ENCODE measurements around the gene ATP7B. TPM values are rescaled to one million over a fixed set of nuclear protein-coding genes. Genes with fewer than 3 reads are reported as not detected.

The ATP7B gene
- total RNA-seq, 4 donors from 2014 or later: 17.6 to 32.9 (median 22.6) TPM

DNA sequence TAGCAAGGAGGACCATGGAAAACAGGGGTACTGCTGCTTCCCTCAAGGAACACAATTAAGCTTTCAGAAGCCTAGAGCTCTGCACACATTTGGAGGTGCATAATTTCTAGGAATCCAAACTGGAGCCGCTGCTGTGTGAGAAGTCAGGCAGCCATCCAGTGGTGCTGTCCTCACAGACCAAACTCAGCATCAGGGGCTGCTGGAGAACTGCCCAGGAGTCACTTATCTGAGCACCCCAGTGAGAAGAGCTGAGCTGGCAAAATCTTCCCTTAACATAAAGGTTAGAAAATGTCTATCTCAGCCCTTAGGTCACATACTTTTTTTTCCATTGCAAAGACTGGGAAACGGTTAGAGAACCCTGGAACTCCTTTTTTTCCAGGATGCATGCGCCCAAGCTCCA is 72.8 kb downstream of the ATP7B start:
- Histone ChIP-seq H3K27me3 (no peaks in the 10 kb centered on the region), H3K27ac (no peak overlapping the region), H3K4me3 (no peak overlapping the region), H3K4me1 (peaks cover 0 to 18% (median 8%) of the 10 kb centered on the region in 4 donors), H3K36me3 (peaks cover 0 to 10% (median 0%) of the 10 kb centered on the region in 4 donors), H3K9me3 (no peaks in the 10 kb centered on the region)
- no peak for DNase-seq
- 69 to 83% methylated on average over 2 to 3 of the region's 3 CpGs for WGBS, 2 donors (ENCODE audit: low coverage in 1 of 2)
- in situ Hi-C loops (cut with MboI; ENCODE audit: low pct_ligation_motif_present in 1 of 4, low pct_unique_long_range_greater_than_20kb in 1 of 4, low sequenced_read_pairs in 3 of 4) (no loop called here), intact Hi-C loops (cut with DNase I; ENCODE audit: low total_unique reads) (no loop called here)
- TF ChIP-seq, protein P1, sequence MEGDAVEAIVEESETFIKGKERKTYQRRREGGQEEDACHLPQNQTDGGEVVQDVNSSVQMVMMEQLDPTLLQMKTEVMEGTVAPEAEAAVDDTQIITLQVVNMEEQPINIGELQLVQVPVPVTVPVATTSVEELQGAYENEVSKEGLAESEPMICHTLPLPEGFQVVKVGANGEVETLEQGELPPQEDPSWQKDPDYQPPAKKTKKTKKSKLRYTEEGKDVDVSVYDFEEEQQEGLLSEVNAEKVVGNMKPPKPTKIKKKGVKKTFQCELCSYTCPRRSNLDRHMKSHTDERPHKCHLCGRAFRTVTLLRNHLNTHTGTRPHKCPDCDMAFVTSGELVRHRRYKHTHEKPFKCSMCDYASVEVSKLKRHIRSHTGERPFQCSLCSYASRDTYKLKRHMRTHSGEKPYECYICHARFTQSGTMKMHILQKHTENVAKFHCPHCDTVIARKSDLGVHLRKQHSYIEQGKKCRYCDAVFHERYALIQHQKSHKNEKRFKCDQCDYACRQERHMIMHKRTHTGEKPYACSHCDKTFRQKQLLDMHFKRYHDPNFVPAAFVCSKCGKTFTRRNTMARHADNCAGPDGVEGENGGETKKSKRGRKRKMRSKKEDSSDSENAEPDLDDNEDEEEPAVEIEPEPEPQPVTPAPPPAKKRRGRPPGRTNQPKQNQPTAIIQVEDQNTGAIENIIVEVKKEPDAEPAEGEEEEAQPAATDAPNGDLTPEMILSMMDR (IDR thresholded peaks at IDR 0.05): no peak
- TF ChIP-seq POLR2A (IDR thresholded peaks at IDR 0.05) (no peak), POLR2AphosphoS5 (IDR thresholded peaks at IDR 0.05) (no peak), EP300 (IDR thresholded peaks at IDR 0.05; ENCODE audit: low read depth) (no peak)

DNA sequence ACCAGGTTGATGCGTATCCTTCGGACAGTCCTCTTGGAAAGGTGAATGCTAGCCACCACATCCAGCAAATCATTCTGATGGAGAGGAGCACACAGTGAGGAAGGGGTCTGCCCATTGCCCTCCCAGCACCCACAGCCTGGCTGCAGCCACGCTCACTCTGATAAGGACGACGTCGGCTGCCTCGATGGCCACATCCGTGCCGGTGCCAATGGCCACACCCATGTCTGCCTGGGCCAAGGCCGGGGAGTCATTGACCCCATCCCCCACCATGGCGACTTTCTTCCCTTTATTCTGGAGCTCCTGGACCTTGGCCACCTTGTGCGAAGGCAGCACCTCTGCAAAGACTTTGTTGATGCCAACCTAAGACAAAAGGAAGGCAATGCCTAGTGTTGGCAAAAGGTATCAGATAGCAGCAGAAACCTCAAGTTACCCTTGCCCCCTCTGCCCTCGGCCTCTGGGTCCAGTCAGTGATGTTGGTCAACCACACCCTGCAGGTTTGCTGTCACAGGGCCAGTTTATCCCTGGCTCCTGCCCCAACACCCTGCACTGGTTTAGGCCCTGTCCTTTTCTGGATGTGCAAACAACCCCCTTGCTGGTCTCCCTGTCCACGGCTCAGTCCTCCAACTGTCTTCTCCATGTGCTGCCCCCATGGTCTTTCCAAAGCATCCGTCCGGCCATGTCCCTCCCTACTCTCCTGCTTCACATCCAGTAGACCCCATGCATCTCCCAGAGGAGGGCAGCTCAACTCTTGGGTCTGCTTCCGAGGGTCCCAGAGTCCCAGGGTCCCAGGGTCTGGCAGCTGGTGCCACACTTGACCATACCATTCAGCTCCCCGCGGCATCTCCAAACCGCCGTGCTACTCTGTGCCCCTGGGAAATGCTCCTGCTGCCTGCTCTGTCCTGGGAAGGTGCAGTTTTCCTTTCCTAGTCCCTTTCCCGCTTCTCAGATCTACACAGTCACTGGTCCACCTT is 73.6 kb downstream of the ATP7B start:
- WGBS, 2 donors (ENCODE audit: low coverage in 1 of 2): 90 to 96% methylated on average over 9 to 22 of the region's 22 CpGs
- TF ChIP-seq POLR2AphosphoS5 (IDR thresholded peaks at IDR 0.05) (no peak), POLR2A (IDR thresholded peaks at IDR 0.05) (no peak), EP300 (IDR thresholded peaks at IDR 0.05; ENCODE audit: low read depth) (no peak)
- Histone ChIP-seq H3K27ac (no peak overlapping the region), H3K4me1 (peaks cover 0 to 9% (median 3%) of the 10 kb centered on the region in 4 donors), H3K4me3 (no peak overlapping the region), H3K27me3 (no peaks in the 10 kb centered on the region), H3K9me3 (no peaks in the 10 kb centered on the region), H3K36me3 (peaks cover 0 to 10% (median 0%) of the 10 kb centered on the region in 4 donors)
- no peak for DNase-seq
- intact Hi-C loops (cut with DNase I; ENCODE audit: low total_unique reads) (no loop called here), in situ Hi-C loops (cut with MboI; ENCODE audit: low pct_ligation_motif_present in 1 of 4, low pct_unique_long_range_greater_than_20kb in 1 of 4, low sequenced_read_pairs in 3 of 4) (no loop called here)

DNA sequence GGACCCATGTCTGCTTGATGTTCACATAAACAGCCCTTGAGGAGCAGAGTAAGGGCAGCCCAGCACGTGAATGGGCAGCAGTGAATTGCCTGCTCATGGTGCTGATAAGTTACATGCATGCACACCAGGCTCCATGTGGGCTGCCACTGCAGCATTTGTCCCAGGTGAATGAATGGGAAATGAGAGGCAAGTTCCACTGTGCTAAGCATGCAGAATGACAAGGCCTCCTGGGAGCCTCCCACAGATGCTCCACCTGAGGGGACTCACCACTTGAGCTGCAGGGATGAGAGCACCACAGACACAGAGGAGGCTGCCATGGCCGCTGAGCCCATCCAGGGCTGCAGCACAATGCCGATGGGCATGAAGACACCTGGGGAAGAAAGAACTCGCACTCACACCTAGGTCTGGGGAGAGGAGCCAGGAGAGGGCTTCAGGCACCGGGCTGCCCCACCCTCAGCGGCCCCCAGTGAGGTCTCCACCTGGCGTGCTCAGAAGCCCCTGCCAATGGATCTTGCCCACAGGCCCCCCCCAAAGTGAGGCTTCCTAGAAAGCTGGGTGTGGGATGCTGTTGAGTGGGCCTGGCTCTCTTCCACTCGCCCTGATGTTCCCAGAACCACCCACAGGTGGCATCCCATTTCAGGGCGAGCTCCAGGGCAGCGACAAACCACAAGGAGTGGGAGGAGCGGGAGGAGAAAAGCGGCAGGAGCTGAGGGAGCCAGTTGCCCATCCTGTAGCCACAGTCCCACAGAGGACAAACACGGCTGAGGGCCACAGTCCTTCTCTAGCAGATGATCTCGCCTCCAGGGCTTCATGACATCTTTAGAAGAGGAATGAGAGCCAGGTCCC is 75.7 kb downstream of the ATP7B start:
- Histone ChIP-seq H3K9me3 (no peaks in the 10 kb centered on the region), H3K27me3 (no peaks in the 10 kb centered on the region), H3K36me3 (peaks cover 0 to 10% (median 0%) of the 10 kb centered on the region in 4 donors), H3K4me1 (no peaks in the 10 kb centered on the region), H3K4me3 (no peak overlapping the region), H3K27ac (no peak overlapping the region)
- intact Hi-C loops (cut with DNase I; ENCODE audit: low total_unique reads): no loop called here
- WGBS, 2 donors (ENCODE audit: low coverage in 1 of 2): 50 to 63% methylated on average over 3 to 11 of the region's 14 CpGs
- TF ChIP-seq POLR2A (IDR thresholded peaks at IDR 0.05): no peak
- TF ChIP-seq, protein P1 (IDR thresholded peaks at IDR 0.05): peak; percentile 36 to 77 (median 60)
- in situ Hi-C loops (cut with MboI; ENCODE audit: low pct_ligation_motif_present in 1 of 4, low pct_unique_long_range_greater_than_20kb in 1 of 4, low sequenced_read_pairs in 3 of 4): no loop called here
- peak; percentile 54 for DNase-seq

DNA sequence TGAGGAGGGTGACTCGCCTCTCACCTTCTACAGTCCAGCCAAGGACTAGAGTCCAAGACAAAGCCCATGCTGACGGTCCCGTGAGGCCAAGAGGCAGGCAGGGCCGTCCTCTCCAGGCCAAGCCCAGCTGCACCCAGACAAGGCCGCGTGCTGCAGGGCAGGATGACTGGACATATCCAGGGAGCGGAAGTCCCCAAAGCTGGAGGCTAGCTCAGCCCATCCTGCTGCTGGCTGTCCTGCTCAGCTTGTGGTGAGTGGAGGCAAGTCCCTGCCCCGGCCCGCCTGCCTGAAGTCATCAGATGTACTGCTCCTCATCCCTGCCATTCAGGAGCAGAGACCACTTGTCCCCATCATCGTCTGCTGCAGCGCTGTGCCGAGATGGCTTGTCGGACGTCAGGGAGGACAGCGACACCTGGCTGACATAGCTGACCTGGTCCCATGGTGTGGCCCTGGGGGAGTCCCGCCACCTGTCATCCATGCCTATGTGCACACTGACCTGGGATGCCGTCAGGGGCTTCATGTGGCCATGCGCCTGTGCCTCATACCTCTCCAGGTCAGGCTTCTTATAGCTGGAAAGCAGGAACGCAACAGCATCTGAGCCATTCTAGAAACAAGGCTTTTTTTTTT is 76.7 kb downstream of the ATP7B start:
- no peaks in the 10 kb centered on the region for H3K9me3 ChIP-seq
- in situ Hi-C loops (cut with MboI; ENCODE audit: low pct_ligation_motif_present in 1 of 4, low pct_unique_long_range_greater_than_20kb in 1 of 4, low sequenced_read_pairs in 3 of 4): no loop called here
- no peak for DNase-seq
- no peak overlapping the region for H3K4me3 ChIP-seq
- H3K27me3 ChIP-seq: no peaks in the 10 kb centered on the region
- H3K4me1 ChIP-seq: no peaks in the 10 kb centered on the region
- WGBS, 2 donors (ENCODE audit: low coverage in 1 of 2): 92 to 93% methylated on average over 4 to 19 of the region's 19 CpGs
- peaks cover 0 to 10% (median 0%) of the 10 kb centered on the region in 4 donors for H3K36me3 ChIP-seq
- intact Hi-C loops (cut with DNase I; ENCODE audit: low total_unique reads): no loop called here
- H3K27ac ChIP-seq: no peak overlapping the region
- TF ChIP-seq, protein P1 (IDR thresholded peaks at IDR 0.05): no peak

All from transverse colon (tissue), 4 donors.